Keratinocyte (primary cell): ENCODE data around the gene RAD54L. TPM values are rescaled to one million over a fixed set of nuclear protein-coding genes. Genes with fewer than 3 reads are reported as not detected.

ENCODE experiments used
- DNase-seq: peaks from one replicate; pipeline ENCODE4 v3.0.0-alpha.2; 2011; ENCODE audit warnings: low read depth, missing footprints, low spot score
- FAIRE-seq: peaks from 2 replicates; lab custom pipeline; 2011; peaks lifted over from hg19 to GRCh38; lab: Jason Lieb, UNC
- H2AFZ ChIP-seq: 2 replicates; pipeline ENCODE4 v1.6.0; 2012; ENCODE audit warnings: low read length, control low read depth, inconsistent platforms; ENCODE audit not compliant: control insufficient read depth
- H3K27ac ChIP-seq: 2 replicates; pipeline ENCODE4 v1.5.1; 2011; ENCODE audit warnings: low read length; ENCODE audit not compliant: control insufficient read depth, insufficient read depth
- H3K27me3 ChIP-seq: 3 replicates; pipeline ENCODE4 v1.6.0; 2011; ENCODE audit warnings: low read length; ENCODE audit not compliant: control insufficient read depth, insufficient read depth; ENCODE audit errors: extremely low read depth
- H3K36me3 ChIP-seq, 2 experiments: 2 replicates in 1 of 2; 3 replicates in 1 of 2; pipeline ENCODE4 v1.5.1; 2011; ENCODE audit warnings: low read length in 2 of 2, mild to moderate bottlenecking in 1 of 2; ENCODE audit not compliant: control insufficient read depth in 2 of 2, insufficient read depth in 2 of 2; ENCODE audit errors: extremely low read depth in 1 of 2
- H3K4me1 ChIP-seq: 3 replicates; pipeline ENCODE4 v1.5.1; 2011; ENCODE audit warnings: low read length; ENCODE audit not compliant: control insufficient read depth, insufficient read depth; ENCODE audit errors: extremely low read depth
- H3K4me2 ChIP-seq: 3 replicates; pipeline ENCODE4 v1.6.0; 2011; ENCODE audit warnings: low read depth, low read length; ENCODE audit not compliant: control insufficient read depth, insufficient read depth; ENCODE audit errors: extremely low read depth
- H3K4me3 ChIP-seq, 3 experiments: fragments of 200-600 bp in 1 of 3; sonication (generic) in 1 of 3; 2 replicates in 2 of 3; 3 replicates in 1 of 3; pipeline ENCODE4 v1.5.1; 2011 to 2016; ENCODE audit warnings: low read length in 3 of 3, mild to moderate bottlenecking in 3 of 3, control low read depth in 2 of 3, inconsistent platforms in 1 of 3, low read depth in 1 of 3, mixed read lengths in 1 of 3, mixed run types in 1 of 3, moderate library complexity in 1 of 3; ENCODE audit not compliant: control insufficient read depth in 2 of 3, insufficient read depth in 2 of 3; ENCODE audit errors: extremely low read depth in 1 of 3
- H3K79me2 ChIP-seq: 2 replicates; pipeline ENCODE4 v1.6.0; 2012; ENCODE audit warnings: low read length; ENCODE audit not compliant: control insufficient read depth, insufficient read depth
- H3K9ac ChIP-seq: 3 replicates; pipeline ENCODE4 v1.6.0; 2011; ENCODE audit warnings: low read length; ENCODE audit not compliant: control insufficient read depth, insufficient read depth; ENCODE audit errors: extremely low read depth
- H3K9me1 ChIP-seq: 3 replicates; pipeline ENCODE4 v1.6.0; 2011; ENCODE audit warnings: low read length; ENCODE audit not compliant: control insufficient read depth, insufficient read depth; ENCODE audit errors: extremely low read depth
- H3K9me3 ChIP-seq: 2 replicates; pipeline ENCODE4 v1.5.1; 2012; ENCODE audit warnings: low read depth, low read length; ENCODE audit not compliant: control insufficient read depth
- H4K20me1 ChIP-seq: 3 replicates; pipeline ENCODE4 v1.6.0; 2011; ENCODE audit warnings: low read length; ENCODE audit not compliant: control insufficient read depth, insufficient read depth; ENCODE audit errors: extremely low read depth
- EZH2 ChIP-seq: IDR thresholded peaks from one replicate; pipeline ENCODE4 v1.6.1; 2012; ENCODE audit warnings: inconsistent platforms, mild to moderate bottlenecking, low read length, moderate library complexity
- dilution Hi-C: fragments of 300-500 bp; cut with MboI; formaldehyde crosslinking; loops from one replicate; pipeline ENCODE4 v1.7.0; 2020; ENCODE audit warnings: low sequenced_read_pairs; ENCODE audit not compliant: extremely low pct_ligation_motif_present
- polyA plus RNA-seq, 5 experiments: library from polyadenylated mRNA; depleted of rRNA in 3 of 5; stranded (reverse) in 3 of 5; stranded (forward) in 1 of 5; unstranded in 1 of 5; fragments of >200 nt; gene quantifications; 1 replicate in 1 of 5; 2 replicates in 3 of 5; 3 replicates in 1 of 5; pipeline versions ENCODE4 v1.2.1 to v1.2.3, GENCODE V29; 2011 to 2012; ENCODE audit warnings: missing spikeins in 2 of 5, low read depth in 1 of 5, low replicate concordance in 1 of 5
- TF ChIP-seq, protein P1 (sequence below), 3 experiments: IDR thresholded peaks in 1 of 3; conservative IDR thresholded peaks in 1 of 3; optimal IDR thresholded peaks in 1 of 3; 2 replicates in 2 of 3; 3 replicates in 1 of 3; pipeline versions ENCODE3 to v1.5.1; 2011; ENCODE audit warnings: low read length in 3 of 3, mild to moderate bottlenecking in 3 of 3, moderate library complexity in 2 of 3, control low read depth in 1 of 3, inconsistent platforms in 1 of 3; ENCODE audit not compliant: insufficient read depth in 2 of 3; ENCODE audit errors: extremely low read depth in 1 of 3

RAD54L gene
- polyA plus RNA-seq, 1 donor (not counting 4 experiments of a cell fraction or from before 2014, with no cell fraction given) = 3.8 TPM

DNA sequence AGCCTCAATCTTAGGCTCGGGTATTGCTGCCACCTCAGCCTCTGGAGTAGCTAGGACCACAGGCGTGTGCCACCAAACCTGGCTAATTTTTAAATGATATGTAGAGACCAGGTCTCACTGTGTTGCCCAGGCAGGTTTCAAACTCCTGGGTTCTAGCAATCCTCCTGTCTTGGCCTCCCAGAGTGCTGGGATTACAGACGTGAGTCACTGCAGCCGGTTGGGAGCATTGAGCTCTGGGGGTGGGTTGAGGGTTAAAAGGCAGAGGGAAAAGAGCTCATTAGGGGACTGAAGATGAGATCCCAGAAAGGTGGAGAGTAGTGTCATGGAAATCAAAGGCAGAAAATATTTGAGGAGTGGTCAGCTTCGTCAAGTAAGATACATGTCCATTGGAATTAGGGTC lies 7.1 kb downstream of the RAD54L start:
- Histone ChIP-seq H2AFZ (no peak overlapping the region), H4K20me1 (no peaks in the 10 kb centered on the region), H3K4me3 (no peak overlapping the region), H3K4me2 (no peak overlapping the region), H3K27me3 (no peaks in the 10 kb centered on the region), H3K9me3 (no peaks in the 10 kb centered on the region), H3K79me2 (no peaks in the 10 kb centered on the region), H3K4me1 (no peaks in the 10 kb centered on the region), H3K9me1 (no peaks in the 10 kb centered on the region), H3K36me3 (peaks cover 0 to 12% of the 10 kb centered on the region in 2 experiments), H3K27ac (no peak overlapping the region), H3K9ac (no peak overlapping the region)
- FAIRE-seq (no peak), DNase-seq (no peak)
- dilution Hi-C loops = no loop called here
- TF ChIP-seq EZH2 = no peak
- TF ChIP-seq, protein P1, sequence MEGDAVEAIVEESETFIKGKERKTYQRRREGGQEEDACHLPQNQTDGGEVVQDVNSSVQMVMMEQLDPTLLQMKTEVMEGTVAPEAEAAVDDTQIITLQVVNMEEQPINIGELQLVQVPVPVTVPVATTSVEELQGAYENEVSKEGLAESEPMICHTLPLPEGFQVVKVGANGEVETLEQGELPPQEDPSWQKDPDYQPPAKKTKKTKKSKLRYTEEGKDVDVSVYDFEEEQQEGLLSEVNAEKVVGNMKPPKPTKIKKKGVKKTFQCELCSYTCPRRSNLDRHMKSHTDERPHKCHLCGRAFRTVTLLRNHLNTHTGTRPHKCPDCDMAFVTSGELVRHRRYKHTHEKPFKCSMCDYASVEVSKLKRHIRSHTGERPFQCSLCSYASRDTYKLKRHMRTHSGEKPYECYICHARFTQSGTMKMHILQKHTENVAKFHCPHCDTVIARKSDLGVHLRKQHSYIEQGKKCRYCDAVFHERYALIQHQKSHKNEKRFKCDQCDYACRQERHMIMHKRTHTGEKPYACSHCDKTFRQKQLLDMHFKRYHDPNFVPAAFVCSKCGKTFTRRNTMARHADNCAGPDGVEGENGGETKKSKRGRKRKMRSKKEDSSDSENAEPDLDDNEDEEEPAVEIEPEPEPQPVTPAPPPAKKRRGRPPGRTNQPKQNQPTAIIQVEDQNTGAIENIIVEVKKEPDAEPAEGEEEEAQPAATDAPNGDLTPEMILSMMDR (optimal IDR thresholded peaks at IDR 0.05 in 1 of 3, IDR thresholded peaks at IDR 0.05 in 1 of 3, conservative IDR thresholded peaks at IDR 0.05 in 1 of 3; ENCODE audit: extremely low read depth in 1 of 3, insufficient read depth in 2 of 3, low read length in 3 of 3) = no peak

DNA sequence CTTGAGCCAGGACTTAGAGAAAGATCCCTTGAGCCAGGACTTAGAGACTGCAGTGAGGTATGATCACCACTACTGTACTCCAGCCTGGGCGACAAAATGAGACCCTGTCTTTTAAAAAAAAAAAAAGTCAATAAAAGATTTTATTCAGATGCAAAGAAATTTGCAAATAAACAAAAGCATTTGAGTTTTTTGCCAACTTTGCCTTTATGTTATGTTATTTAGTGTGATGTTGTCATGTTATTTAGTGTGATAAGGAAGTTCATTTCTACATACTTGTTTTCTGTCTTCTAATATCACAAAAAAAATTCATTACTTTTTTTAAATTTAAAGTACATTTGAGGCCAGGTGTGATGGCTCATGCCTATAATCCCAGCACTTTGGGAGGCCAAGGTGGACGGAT lies 9.0 kb downstream of the RAD54L start:
- no peaks in the 10 kb centered on the region for H3K79me2 ChIP-seq
- no peaks in the 10 kb centered on the region for H3K27me3 ChIP-seq
- dilution Hi-C loops = no loop called here
- no peak for TF ChIP-seq EZH2
- TF ChIP-seq, protein P1 (optimal IDR thresholded peaks at IDR 0.05 in 1 of 3, IDR thresholded peaks at IDR 0.05 in 1 of 3, conservative IDR thresholded peaks at IDR 0.05 in 1 of 3; ENCODE audit: extremely low read depth in 1 of 3, insufficient read depth in 2 of 3, low read length in 3 of 3) = no peak
- no peak overlapping the region for H3K27ac ChIP-seq
- H3K9me1 ChIP-seq = no peaks in the 10 kb centered on the region
- H3K4me3 ChIP-seq = no peak overlapping the region
- no peaks in the 10 kb centered on the region for H3K4me1 ChIP-seq
- no peak for DNase-seq
- FAIRE-seq = no peak
- no peaks in the 10 kb centered on the region for H3K9me3 ChIP-seq
- no peak overlapping the region for H3K4me2 ChIP-seq
- H3K9ac ChIP-seq = no peak overlapping the region
- no peak overlapping the region for H2AFZ ChIP-seq
- peaks cover 0 to 12% of the 10 kb centered on the region in 2 experiments for H3K36me3 ChIP-seq
- H4K20me1 ChIP-seq = no peaks in the 10 kb centered on the region
